Trophoblast cell (in vitro differentiated cells and primary cell): ENCODE measurements around the gene CCDC71.

Source experiments
- DNase-seq, 2 donors: peaks; one replicate each; pipeline ENCODE4 v3.0.0-alpha.2; 2016
- H2AFZ ChIP-seq: 2 replicates; pipeline ENCODE4 v1.6.1; 2013; ENCODE audit warnings: low read length, moderate library complexity, mild to moderate bottlenecking; ENCODE audit not compliant: insufficient read depth, poor library complexity
- H2AK5ac ChIP-seq: 2 replicates; pipeline ENCODE4 v1.6.1; 2013; ENCODE audit warnings: mild to moderate bottlenecking, low read length
- H2BK120ac ChIP-seq: 2 replicates; pipeline ENCODE4 v1.6.1; 2013; ENCODE audit warnings: low read length, mild to moderate bottlenecking, moderate library complexity; ENCODE audit not compliant: insufficient read depth, poor library complexity
- H2BK12ac ChIP-seq: 2 replicates; pipeline ENCODE4 v1.6.1; 2013; ENCODE audit warnings: mild to moderate bottlenecking, low read length, moderate library complexity
- H2BK5ac ChIP-seq: 2 replicates; pipeline ENCODE4 v1.6.1; 2013; ENCODE audit warnings: low read length, low read depth, moderate library complexity, mild to moderate bottlenecking; ENCODE audit not compliant: poor library complexity
- H3K14ac ChIP-seq: 2 replicates; pipeline ENCODE4 v1.6.1; 2013; ENCODE audit warnings: mild to moderate bottlenecking, low read length
- H3K18ac ChIP-seq: 2 replicates; pipeline ENCODE4 v1.6.1; 2013; ENCODE audit warnings: mild to moderate bottlenecking, low read length
- H3K23ac ChIP-seq: 2 replicates; pipeline ENCODE4 v1.6.1; 2013; ENCODE audit warnings: low read length
- H3K27ac ChIP-seq: 2 replicates; pipeline ENCODE4 v1.5.1; 2013; ENCODE audit warnings: low read depth, mild to moderate bottlenecking, inconsistent platforms, low read length, moderate library complexity
- H3K27me3 ChIP-seq: 2 replicates; pipeline ENCODE4 v1.6.1; 2013; ENCODE audit warnings: inconsistent platforms, mild to moderate bottlenecking, low read length, moderate library complexity; ENCODE audit not compliant: insufficient read depth
- H3K36me3 ChIP-seq, 2 experiments: 1 replicate in 1 of 2; 2 replicates in 1 of 2; pipeline ENCODE4 v1.6.1; 2013; ENCODE audit warnings: low read length in 2 of 2, mild to moderate bottlenecking in 2 of 2, moderate library complexity in 1 of 2; ENCODE audit not compliant: insufficient read depth in 2 of 2, control insufficient read depth in 1 of 2
- H3K4ac ChIP-seq: 2 replicates; pipeline ENCODE4 v1.6.1; 2013; ENCODE audit warnings: low read depth, mild to moderate bottlenecking, low read length, moderate library complexity
- H3K4me1 ChIP-seq, 2 experiments: 1 replicate in 1 of 2; 2 replicates in 1 of 2; pipeline ENCODE4 v1.6.1; 2013; ENCODE audit warnings: low read length in 2 of 2, mild to moderate bottlenecking in 2 of 2, moderate library complexity in 1 of 2; ENCODE audit not compliant: insufficient read depth in 2 of 2, control insufficient read depth in 1 of 2
- H3K4me2 ChIP-seq: 2 replicates; pipeline ENCODE4 v1.6.1; 2013; ENCODE audit warnings: inconsistent platforms, mild to moderate bottlenecking, low read length, moderate library complexity
- H3K4me3 ChIP-seq: 2 replicates; pipeline ENCODE4 v1.5.1; 2013; ENCODE audit warnings: mild to moderate bottlenecking, low read depth, low read length, inconsistent platforms
- H3K79me1 ChIP-seq: one replicate; pipeline ENCODE4 v1.6.1; 2013; ENCODE audit warnings: low read length
- H3K79me2 ChIP-seq: 2 replicates; pipeline ENCODE4 v1.6.1; 2013; ENCODE audit warnings: low read length, mild to moderate bottlenecking; ENCODE audit not compliant: control insufficient read depth, insufficient read depth, poor library complexity
- H3K9ac ChIP-seq: 2 replicates; pipeline ENCODE4 v1.6.1; 2013; ENCODE audit warnings: mild to moderate bottlenecking, low read length
- H3K9me3 ChIP-seq: 2 replicates; pipeline ENCODE4 v1.6.1; 2013; ENCODE audit warnings: low read depth, mild to moderate bottlenecking, control low read depth, inconsistent platforms, low read length; ENCODE audit not compliant: insufficient read depth
- H4K12ac ChIP-seq: 2 replicates; pipeline ENCODE4 v1.6.1; 2013; ENCODE audit warnings: low read depth, mild to moderate bottlenecking, low read length, moderate library complexity
- H4K8ac ChIP-seq: 2 replicates; pipeline ENCODE4 v1.6.1; 2013; ENCODE audit warnings: low read depth, mild to moderate bottlenecking, low read length, moderate library complexity
- H4K91ac ChIP-seq: one replicate; pipeline ENCODE4 v1.6.1; 2013; ENCODE audit warnings: low read depth, mild to moderate bottlenecking, low read length, moderate library complexity
- WGBS: extraction: QIAGEN DNeasy Blood & Tissue Kit; methylation state at CpG from one replicate; pipeline ENCODE4 v1.1.7; 2013; ENCODE audit warnings: missing lambda C conversion rate; ENCODE audit not compliant: insufficient read length, insufficient coverage; ENCODE audit errors: extremely low coverage; 5-methylcytosine and 5-hydroxymethylcytosine counted together

The CCDC71 gene

DNA sequence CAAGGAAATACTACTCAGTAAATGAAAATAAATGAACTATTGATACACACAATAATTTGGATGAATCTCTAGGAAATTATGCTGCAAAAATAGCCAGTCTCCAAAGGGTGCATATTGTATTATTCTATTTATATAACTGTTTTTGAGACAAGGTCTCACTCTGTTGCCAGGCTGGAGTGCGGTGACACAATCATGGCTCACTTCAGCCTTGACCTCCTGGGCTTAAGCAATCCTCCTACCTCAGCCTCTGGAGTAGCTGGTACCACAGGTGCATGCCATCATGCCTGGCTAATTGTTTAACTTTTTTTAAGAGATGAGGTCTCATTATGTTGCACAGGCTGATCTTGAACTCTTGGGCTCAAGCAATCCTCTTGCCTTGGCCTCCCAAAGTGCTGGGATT is 17.7 kb upstream of the CCDC71 start:
- H3K4me3 ChIP-seq, result no peak overlapping the region
- H2AK5ac ChIP-seq, result no peak overlapping the region
- peaks cover 6% of the 10 kb centered on the region for H3K9me3 ChIP-seq
- no peak overlapping the region for H2AFZ ChIP-seq
- no peak overlapping the region for H4K8ac ChIP-seq
- no peak overlapping the region for H3K9ac ChIP-seq
- H3K4me1 ChIP-seq, result no peaks in the 10 kb centered on the region
- H3K4ac ChIP-seq, result no peak overlapping the region
- H3K36me3 ChIP-seq, result no peaks in the 10 kb centered on the region
- no peak overlapping the region for H2BK12ac ChIP-seq
- H3K27ac ChIP-seq, result no peak overlapping the region
- no peaks in the 10 kb centered on the region for H3K79me2 ChIP-seq
- no peaks in the 10 kb centered on the region for H3K79me1 ChIP-seq
- no peak overlapping the region for H2BK120ac ChIP-seq
- no peak overlapping the region for H3K18ac ChIP-seq
- H4K91ac ChIP-seq, result no peak overlapping the region
- WGBS, result no CpG with 5 or more reads among the region's 1 CpG
- no peak overlapping the region for H4K12ac ChIP-seq
- no peaks in the 10 kb centered on the region for H3K27me3 ChIP-seq
- H3K4me2 ChIP-seq, result no peak overlapping the region
- DNase-seq, result no peak
- H3K23ac ChIP-seq, result no peak overlapping the region
- H3K14ac ChIP-seq, result no peak overlapping the region
- no peak overlapping the region for H2BK5ac ChIP-seq

DNA sequence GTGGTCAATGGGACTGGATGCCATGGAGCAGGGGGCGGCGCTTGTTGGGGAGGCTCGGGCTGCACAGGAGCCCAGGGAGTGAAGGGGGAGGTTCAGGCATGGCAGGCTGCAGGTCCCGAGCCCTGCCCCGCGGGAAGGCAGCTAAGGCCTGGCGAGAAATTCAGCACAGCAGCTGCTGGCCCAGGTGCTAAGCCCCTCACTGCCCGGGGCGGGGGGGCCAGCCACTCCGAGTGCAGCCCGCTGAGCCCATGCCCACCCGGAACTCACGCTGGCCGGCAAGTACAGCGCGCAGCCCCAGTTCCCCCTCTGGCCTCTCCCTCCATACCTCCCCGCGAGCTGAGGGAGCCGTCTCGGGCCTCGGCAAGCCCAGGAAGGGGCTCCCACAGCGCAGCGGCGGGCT is 16.6 kb upstream of the CCDC71 start:
- H3K79me2 ChIP-seq, result no peaks in the 10 kb centered on the region
- H3K4me2 ChIP-seq, result no peak overlapping the region

DNA sequence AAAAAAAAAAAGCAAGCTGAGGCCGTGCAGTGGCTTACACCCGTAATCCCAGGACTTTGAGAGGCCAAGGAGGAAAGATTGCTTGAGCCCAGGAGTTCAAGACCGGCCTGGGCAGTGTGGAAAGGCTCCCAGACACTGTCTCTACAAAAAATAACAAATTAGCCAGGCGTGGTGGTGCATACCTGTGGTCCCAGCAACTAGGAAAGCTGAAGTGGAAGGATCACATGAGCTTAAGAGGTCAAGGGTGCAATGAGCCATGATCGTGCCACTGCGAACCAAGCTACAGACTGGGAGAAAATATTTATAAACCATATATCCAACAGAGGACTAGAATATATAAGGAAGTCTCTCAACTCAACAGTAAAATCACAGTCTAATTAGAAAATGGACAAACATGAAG is 15.2 kb upstream of the CCDC71 start:
- H3K4me1 ChIP-seq, result no peaks in the 10 kb centered on the region
- no peak for DNase-seq
- no peak overlapping the region for H4K91ac ChIP-seq
- H3K4me3 ChIP-seq, result no peak overlapping the region
- H2AFZ ChIP-seq, result no peak overlapping the region
- no peak overlapping the region for H3K14ac ChIP-seq
- no peaks in the 10 kb centered on the region for H3K79me1 ChIP-seq
- WGBS, result no CpG with 5 or more reads among the region's 6 CpGs
- H3K79me2 ChIP-seq, result no peaks in the 10 kb centered on the region
- H2AK5ac ChIP-seq, result no peak overlapping the region
- no peaks in the 10 kb centered on the region for H3K27me3 ChIP-seq
- H3K9ac ChIP-seq, result no peak overlapping the region
- peaks cover 6% of the 10 kb centered on the region for H3K9me3 ChIP-seq
- H2BK5ac ChIP-seq, result no peak overlapping the region
- no peak overlapping the region for H2BK12ac ChIP-seq
- H2BK120ac ChIP-seq, result no peak overlapping the region
- H3K23ac ChIP-seq, result no peak overlapping the region
- no peak overlapping the region for H4K12ac ChIP-seq
- no peak overlapping the region for H4K8ac ChIP-seq
- H3K36me3 ChIP-seq, result no peaks in the 10 kb centered on the region
- no peak overlapping the region for H3K27ac ChIP-seq
- H3K18ac ChIP-seq, result no peak overlapping the region
- no peak overlapping the region for H3K4ac ChIP-seq
- H3K4me2 ChIP-seq, result no peak overlapping the region

More for the DNA sequence above, 16.6 kb upstream of the CCDC71 start:
- Histone ChIP-seq H3K36me3 (no peaks in the 10 kb centered on the region), H2AK5ac (no peak overlapping the region), H3K18ac (no peak overlapping the region), H4K91ac (no peak overlapping the region), H3K27me3 (no peaks in the 10 kb centered on the region), H3K14ac (no peak overlapping the region), H4K8ac (no peak overlapping the region), H3K4me3 (no peak overlapping the region), H3K4ac (no peak overlapping the region), H2BK12ac (no peak overlapping the region), H3K79me1 (no peaks in the 10 kb centered on the region), H3K9me3 (peaks cover 6% of the 10 kb centered on the region), H4K12ac (no peak overlapping the region), H3K23ac (no peak overlapping the region), H2BK120ac (no peak overlapping the region), H3K27ac (no peak overlapping the region), H3K9ac (no peak overlapping the region), H2BK5ac (no peak overlapping the region), H3K4me1 (no peaks in the 10 kb centered on the region), H2AFZ (no peak overlapping the region)
- DNase-seq, result no peak
- WGBS, result no CpG with 5 or more reads among the region's 24 CpGs

DNA sequence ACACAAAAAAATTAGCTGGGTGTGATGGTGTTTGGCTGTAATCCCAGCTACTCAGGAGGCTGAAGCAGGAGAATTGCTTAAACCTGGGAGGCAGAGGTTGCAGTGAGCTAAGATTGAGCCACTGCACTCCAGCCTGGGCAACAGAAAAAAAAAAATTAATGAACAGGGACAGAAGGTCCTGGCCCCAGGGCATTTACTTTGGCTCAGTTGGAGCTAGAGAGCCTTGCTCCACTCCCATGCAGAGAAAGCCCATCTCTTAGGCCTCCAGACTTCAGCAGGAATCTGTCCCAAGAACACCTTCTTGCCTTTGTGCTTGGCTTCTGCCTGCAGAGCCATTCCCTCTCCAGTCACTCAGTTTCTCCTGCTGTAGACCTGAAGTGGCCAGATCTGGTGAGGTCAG is 14.0 kb upstream of the CCDC71 start:
- no peak overlapping the region for H4K91ac ChIP-seq
- H2AK5ac ChIP-seq, result no peak overlapping the region
- H3K4ac ChIP-seq, result no peak overlapping the region
- H3K4me1 ChIP-seq, result no peaks in the 10 kb centered on the region
- H3K9ac ChIP-seq, result no peak overlapping the region
- no peak overlapping the region for H4K8ac ChIP-seq
- no peaks in the 10 kb centered on the region for H3K79me2 ChIP-seq
- no peak overlapping the region for H3K4me2 ChIP-seq
- no peak overlapping the region for H4K12ac ChIP-seq
- no peak overlapping the region for H2AFZ ChIP-seq
- no peak overlapping the region for H2BK120ac ChIP-seq
- peaks cover 8 to 11% of the 10 kb centered on the region in 2 experiments for H3K36me3 ChIP-seq
- no peaks in the 10 kb centered on the region for H3K79me1 ChIP-seq
- H3K9me3 ChIP-seq, result peaks cover 6% of the 10 kb centered on the region
- no peak overlapping the region for H3K27ac ChIP-seq
- no peak overlapping the region for H2BK12ac ChIP-seq
- DNase-seq, result no peak
- no peak overlapping the region for H2BK5ac ChIP-seq
- no peak overlapping the region for H3K14ac ChIP-seq
- no peak overlapping the region for H3K4me3 ChIP-seq
- no peak overlapping the region for H3K18ac ChIP-seq
- H3K23ac ChIP-seq, result no peak overlapping the region
- H3K27me3 ChIP-seq, result no peaks in the 10 kb centered on the region
